Measurements from ENCODE around the gene AREG.

AREG gene

GRCh38 chr4:74446193-74446868 lies 1.4 kb downstream of the AREG start:
- Histone ChIP-seq H3K4me3 (ENCODE audit: low read length, poor library complexity, severe bottlenecking) (no peak overlapping the region), H3F3A (ENCODE audit: low read depth) (no peaks in the 10 kb centered on the region)

GRCh38 chr4:74446896-74447295 lies 2.0 kb downstream of the AREG start:
- H3K4me3 ChIP-seq (ENCODE audit: low read length, poor library complexity, severe bottlenecking) = no peak overlapping the region
- no peaks in the 10 kb centered on the region for H3K79me2 ChIP-seq (ENCODE audit: insufficient read depth, low read length)
- no peaks in the 10 kb centered on the region for H3K9me3 ChIP-seq (ENCODE audit: insufficient read depth, low read depth, low read length)
- peaks cover 22% of the 10 kb centered on the region for H3K27me3 ChIP-seq (ENCODE audit: insufficient read depth, low read length, poor library complexity, severe bottlenecking)
- no peaks in the 10 kb centered on the region for H3F3A ChIP-seq (ENCODE audit: low read depth)
- H3K9me2 ChIP-seq (replicated peaks; ENCODE audit: low read depth, low read length) = no peaks in the 10 kb centered on the region
- H4K20me1 ChIP-seq (ENCODE audit: insufficient read depth, low read length, poor library complexity, severe bottlenecking) = no peaks in the 10 kb centered on the region
- H2AFZ ChIP-seq (ENCODE audit: low read length) = no peak overlapping the region
- H3K9ac ChIP-seq (ENCODE audit: low read depth, low read length, poor library complexity, severe bottlenecking) = no peak overlapping the region
- no peaks in the 10 kb centered on the region for H3K36me3 ChIP-seq (ENCODE audit: insufficient read depth, low read length)
- no peak overlapping the region for H3K4me2 ChIP-seq (ENCODE audit: low read depth, low read length, poor library complexity, severe bottlenecking)
- no peaks in the 10 kb centered on the region for H3K4me1 ChIP-seq (ENCODE audit: insufficient read depth, low read length, poor library complexity, severe bottlenecking)
- TF ChIP-seq CTCF (conservative IDR thresholded peaks at IDR 0.05; ENCODE audit: low read length) = no peak

More at GRCh38 chr4:74446193-74446868, 1.4 kb downstream of the AREG start:
- Histone ChIP-seq H3K27me3 (ENCODE audit: insufficient read depth, low read length, poor library complexity, severe bottlenecking) (peaks cover 20% of the 10 kb centered on the region), H2AFZ (ENCODE audit: low read length) (no peak overlapping the region), H3K4me2 (ENCODE audit: low read depth, low read length, poor library complexity, severe bottlenecking) (no peak overlapping the region), H3K79me2 (ENCODE audit: insufficient read depth, low read length) (no peaks in the 10 kb centered on the region), H3K9ac (ENCODE audit: low read depth, low read length, poor library complexity, severe bottlenecking) (no peak overlapping the region), H4K20me1 (ENCODE audit: insufficient read depth, low read length, poor library complexity, severe bottlenecking) (no peaks in the 10 kb centered on the region), H3K4me1 (ENCODE audit: insufficient read depth, low read length, poor library complexity, severe bottlenecking) (no peaks in the 10 kb centered on the region), H3K9me2 (replicated peaks; ENCODE audit: low read depth, low read length) (no peaks in the 10 kb centered on the region), H3K36me3 (ENCODE audit: insufficient read depth, low read length) (no peaks in the 10 kb centered on the region), H3K9me3 (ENCODE audit: insufficient read depth, low read depth, low read length) (no peaks in the 10 kb centered on the region)
- TF ChIP-seq EZH2phosphoT487 (IDR thresholded peaks at IDR 0.05; ENCODE audit: borderline replicate concordance) = no peak
- no peak for TF ChIP-seq CTCF (conservative IDR thresholded peaks at IDR 0.05; ENCODE audit: low read length)

- Histone ChIP-seq H3K4me3 (ENCODE audit: low read length, poor library complexity, severe bottlenecking) (no peak overlapping the region), H3F3A (ENCODE audit: low read depth) (no peaks in the 10 kb centered on the region), H3K4me1 (ENCODE audit: insufficient read depth, low read length, poor library complexity, severe bottlenecking) (no peaks in the 10 kb centered on the region), H3K9ac (ENCODE audit: low read depth, low read length, poor library complexity, severe bottlenecking) (no peak overlapping the region), H3K9me3 (ENCODE audit: insufficient read depth, low read depth, low read length) (no peaks in the 10 kb centered on the region), H3K4me2 (ENCODE audit: low read depth, low read length, poor library complexity, severe bottlenecking) (no peak overlapping the region), H3K27me3 (ENCODE audit: insufficient read depth, low read length, poor library complexity, severe bottlenecking) (peaks cover 24% of the 10 kb centered on the region), H3K79me2 (ENCODE audit: insufficient read depth, low read length) (no peaks in the 10 kb centered on the region), H4K20me1 (ENCODE audit: insufficient read depth, low read length, poor library complexity, severe bottlenecking) (no peaks in the 10 kb centered on the region), H3K9me2 (replicated peaks; ENCODE audit: low read depth, low read length) (no peaks in the 10 kb centered on the region), H2AFZ (ENCODE audit: low read length) (no peak overlapping the region), H3K36me3 (ENCODE audit: insufficient read depth, low read length) (no peaks in the 10 kb centered on the region)
- no peak for TF ChIP-seq EZH2phosphoT487 (IDR thresholded peaks at IDR 0.05; ENCODE audit: borderline replicate concordance)
- TF ChIP-seq CTCF (conservative IDR thresholded peaks at IDR 0.05; ENCODE audit: low read length) = no peak
These were observed 2.8 kb downstream of the AREG start for GRCh38 chr4:74447636-74448233.
